Endodermal cell (in vitro differentiated cells): ENCODE results near the gene TWIST1. TPM values are rescaled to one million over a fixed set of nuclear protein-coding genes. Genes with fewer than 3 reads are reported as not detected.

Source experiments
- DNase-seq: peaks from one replicate; pipeline ENCODE4 v3.0.0-alpha.2; 2017
- H3K27ac ChIP-seq: 2 replicates; pipeline ENCODE4 v1.5.1; 2013; ENCODE audit warnings: mild to moderate bottlenecking, low read depth, low read length, moderate library complexity
- H3K27me3 ChIP-seq: 2 replicates; pipeline ENCODE4 v1.6.1; 2013; ENCODE audit warnings: mild to moderate bottlenecking, low read length, moderate library complexity; ENCODE audit not compliant: insufficient read depth, control insufficient read depth, poor library complexity, severe bottlenecking
- H3K36me3 ChIP-seq: 2 replicates; pipeline ENCODE4 v1.7.0; 2013; ENCODE audit warnings: mild to moderate bottlenecking, low read length, moderate library complexity; ENCODE audit not compliant: control insufficient read depth, insufficient read depth
- H3K4me1 ChIP-seq: one replicate; pipeline ENCODE4 v1.7.0; 2013; ENCODE audit warnings: low read length; ENCODE audit not compliant: control insufficient read depth, insufficient read depth
- H3K4me3 ChIP-seq: 2 replicates; pipeline ENCODE4 v1.5.1; 2013; ENCODE audit warnings: mild to moderate bottlenecking, low read length, moderate library complexity
- H3K9ac ChIP-seq: 2 replicates; pipeline ENCODE4 v1.6.1; 2013; ENCODE audit warnings: mild to moderate bottlenecking, low read length, moderate library complexity; ENCODE audit not compliant: poor library complexity, severe bottlenecking; ENCODE audit errors: extremely low read depth
- H3K9me3 ChIP-seq: 2 replicates; pipeline ENCODE4 v1.6.1; 2013; ENCODE audit warnings: mild to moderate bottlenecking, low read length, moderate library complexity; ENCODE audit not compliant: control insufficient read depth
- H3K27ac Mint-ChIP-seq: 2 replicates; pipeline ENCODE4 v1.8.0; 2020; ENCODE audit warnings: mixed read lengths
- H3K27me3 Mint-ChIP-seq: 2 replicates; pipeline ENCODE4 v1.8.0; 2021; ENCODE audit warnings: mild to moderate bottlenecking, mixed read lengths; ENCODE audit not compliant: insufficient read depth
- H3K36me3 Mint-ChIP-seq: 2 replicates; pipeline ENCODE4 v1.8.0; 2020; ENCODE audit warnings: low read depth, mixed read lengths
- H3K4me1 Mint-ChIP-seq: 2 replicates; pipeline ENCODE4 v1.8.0; 2020; ENCODE audit warnings: mixed read lengths
- H3K4me3 Mint-ChIP-seq: 2 replicates; pipeline ENCODE4 v1.8.0; 2020; ENCODE audit warnings: mild to moderate bottlenecking, moderate library complexity, mixed read lengths
- H3K9me3 Mint-ChIP-seq: 2 replicates; pipeline ENCODE4 v1.8.0; 2020; ENCODE audit warnings: mild to moderate bottlenecking, mixed read lengths
- CTCF ChIP-seq: fragments of 200-600 bp; sonication (generic); conservative IDR thresholded peaks from 2 replicates; pipeline ENCODE4 v1.5.0; 2021; ENCODE audit warnings: antibody characterized with exemption, mild to moderate bottlenecking
- WGBS, 2 experiments: methylation state at CpG; one replicate each; pipeline versions ENCODE4 v1.1.5 to v1.1.7; 2013; ENCODE audit warnings: missing lambda C conversion rate in 2 of 2, mixed read lengths in 1 of 2; ENCODE audit not compliant: insufficient coverage in 1 of 2, insufficient read length in 1 of 2; 5-methylcytosine and 5-hydroxymethylcytosine counted together
- total RNA-seq, 2 donors: library from RNA; stranded (reverse); fragmentation: NEBNext Ultra II Directional in 1 of 2; extraction: Animal tissue kit (Norgen Biotek cat#: 25700) in 1 of 2; gene quantifications; 2 replicates in 1 of 2; 3 replicates in 1 of 2; pipeline ENCODE4 v1.2.1, GENCODE V29; 2021

TWIST1 gene
- total RNA-seq, 2 donors from 2014 or later = 0.46 to 0.88 TPM

- no peak overlapping the region for H3K27ac ChIP-seq
- H3K4me1 ChIP-seq = no peaks in the 10 kb centered on the region
- H3K9ac ChIP-seq = no peak overlapping the region
- no peak overlapping the region for H3K4me3 ChIP-seq
- peaks cover 71% of the 10 kb centered on the region for H3K27me3 ChIP-seq
- H3K9me3 Mint-ChIP-seq = no peaks in the 10 kb centered on the region
- H3K4me3 Mint-ChIP-seq = peak overlapping the region; percentile 57
- no peaks in the 10 kb centered on the region for H3K36me3 Mint-ChIP-seq
- no peak overlapping the region for H3K27ac Mint-ChIP-seq
- TF ChIP-seq CTCF = no peak
- H3K36me3 ChIP-seq = no peaks in the 10 kb centered on the region
- no peaks in the 10 kb centered on the region for H3K9me3 ChIP-seq
- DNase-seq = no peak
- WGBS, 2 experiments = 2 to 8% methylated on average over 6 to 8 of the region's 8 CpGs
- peaks cover 21% of the 10 kb centered on the region for H3K4me1 Mint-ChIP-seq
- peaks cover 72% of the 10 kb centered on the region for H3K27me3 Mint-ChIP-seq
Measured at GRCh38 chr7:19119372-19119771, 1.9 kb upstream of the TWIST1 start.

- no peak for TF ChIP-seq CTCF
- peak overlapping the region; percentile 50 for H3K4me3 ChIP-seq
- peaks cover 77% of the 10 kb centered on the region for H3K27me3 Mint-ChIP-seq
- H3K27ac Mint-ChIP-seq = no peak overlapping the region
- no peak overlapping the region for H3K9ac ChIP-seq
- 2 to 4% methylated on average over 21 to 28 of the region's 28 CpGs for WGBS, 2 experiments
- no peaks in the 10 kb centered on the region for H3K36me3 ChIP-seq
- H3K4me3 Mint-ChIP-seq = peak overlapping the region; percentile 57
- peaks cover 21% of the 10 kb centered on the region for H3K4me1 Mint-ChIP-seq
- H3K36me3 Mint-ChIP-seq = no peaks in the 10 kb centered on the region
- H3K4me1 ChIP-seq = no peaks in the 10 kb centered on the region
- H3K9me3 Mint-ChIP-seq = no peaks in the 10 kb centered on the region
- H3K9me3 ChIP-seq = no peaks in the 10 kb centered on the region
- peaks cover 77% of the 10 kb centered on the region for H3K27me3 ChIP-seq
- DNase-seq = peak; percentile 88
- no peak overlapping the region for H3K27ac ChIP-seq
Measured at GRCh38 chr7:19118636-19119371, 1.4 kb upstream of the TWIST1 start.

- no peaks in the 10 kb centered on the region for H3K9me3 ChIP-seq
- no peaks in the 10 kb centered on the region for H3K4me1 ChIP-seq
- H3K4me3 ChIP-seq = peak overlapping the region; percentile 74
- peak; percentile 23 for TF ChIP-seq CTCF
- Mint-ChIP-seq H3K27me3 (peaks cover 85% of the 10 kb centered on the region), H3K4me3 (peak overlapping the region; percentile 57), H3K4me1 (peaks cover 21% of the 10 kb centered on the region), H3K27ac (no peak overlapping the region), H3K36me3 (no peaks in the 10 kb centered on the region), H3K9me3 (no peaks in the 10 kb centered on the region)
- H3K36me3 ChIP-seq = no peaks in the 10 kb centered on the region
- WGBS, 2 experiments = 0 to 1% methylated on average over 4 to 51 of the region's 51 CpGs
- H3K27ac ChIP-seq = no peak overlapping the region
- DNase-seq = peak; percentile 74
- H3K9ac ChIP-seq = no peak overlapping the region
- H3K27me3 ChIP-seq = peaks cover 84% of the 10 kb centered on the region
Measured at GRCh38 chr7:19117870-19118608, 603 bp upstream of the TWIST1 start.
